GM12878 (cell line): ENCODE results near the gene TMEM201. TPM values are rescaled to one million over a fixed set of nuclear protein-coding genes. Genes with fewer than 3 reads are reported as not detected.
A peak's percentile ranks its signal among the peaks of the same experiment; 100 is the strongest.

Experiments
- ATAC-seq: fragments of 200-7000 bp; cut with Tn5 transposase; 3 replicates; pipeline ENCODE4 v1.9.1; 2020; ENCODE audit warnings: mild to moderate bottlenecking, moderate library complexity
- BruUV-seq: library from RNA; stranded (reverse); fragments of 400-500 nt; replicated peaks from 2 replicates; lab custom pipeline; 2021; lab: Mats Ljungman, UMichigan
- CTCF ChIA-PET: fragments of 300-600 bp; sonication (Branson Sonifier 250); formaldehyde crosslinking; extraction: SDS; loops from one replicate; lab custom pipeline; 2021; ENCODE audit warnings: inconsistent platforms; lab: Yijun Ruan, JAX
- POLR2A ChIA-PET: fragments of 350-600 bp; formaldehyde crosslinking; extraction: SDS; loops from one replicate; lab custom pipeline; 2021; ENCODE audit warnings: inconsistent platforms; lab: Charles Lee
- RAD21 ChIA-PET: fragments of 300-600 bp; sonication (Branson Sonifier 250); formaldehyde crosslinking; loops from one replicate; lab custom pipeline; 2023; ENCODE audit warnings: antibody characterized with exemption; ENCODE audit not compliant: unreplicated experiment; lab: Charles Lee
- SMC1A ChIA-PET: fragments of 300-600 bp; sonication (Branson Sonifier 250); formaldehyde crosslinking; loops from one replicate; lab custom pipeline; 2023; ENCODE audit not compliant: unreplicated experiment, uncharacterized antibody; lab: Charles Lee
- DNase-seq: peaks from one replicate; pipeline ENCODE4 v3.0.0-alpha.2; 2011; ENCODE audit warnings: low read depth, low spot score
- FAIRE-seq: peaks from 3 replicates; lab custom pipeline; 2011; peaks lifted over from hg19 to GRCh38; lab: Jason Lieb, UNC
- H2AFZ ChIP-seq: 2 replicates; pipeline ENCODE4 v1.6.0; 2011; ENCODE audit warnings: low read depth, low read length, control low read depth; ENCODE audit not compliant: control insufficient read depth
- H3K27ac ChIP-seq: 2 replicates; pipeline ENCODE4 v1.5.1; 2011; ENCODE audit warnings: control low read depth; ENCODE audit not compliant: control insufficient read depth, insufficient read depth
- H3K27me3 ChIP-seq, 2 experiments: replicated peaks in 1 of 2; 2 replicates each; pipeline versions ENCODE4 v1.6.0 to v1.6.1; 2011; ENCODE audit warnings: low read length in 1 of 2; ENCODE audit not compliant: control insufficient read depth in 2 of 2, insufficient read depth in 2 of 2
- H3K36me3 ChIP-seq, 2 experiments: 2 replicates each; pipeline ENCODE4 v1.5.1; 2011; ENCODE audit warnings: low read length in 1 of 2; ENCODE audit not compliant: control insufficient read depth in 2 of 2, insufficient read depth in 2 of 2
- H3K4me1 ChIP-seq: 2 replicates; pipeline ENCODE4 v1.6.1; 2011; ENCODE audit warnings: mild to moderate bottlenecking, low read length, moderate library complexity, mixed read lengths; ENCODE audit not compliant: control insufficient read depth, insufficient read depth
- H3K4me2 ChIP-seq: 2 replicates; pipeline ENCODE4 v1.6.0; 2011; ENCODE audit warnings: control low read depth; ENCODE audit not compliant: control insufficient read depth, insufficient read depth
- H3K4me3 ChIP-seq: fragments of 200-600 bp; sonication (generic); 2 replicates; pipeline ENCODE4 v1.5.1; 2016
- H3K79me2 ChIP-seq: 2 replicates; pipeline ENCODE4 v1.6.0; 2011; ENCODE audit warnings: low read length; ENCODE audit not compliant: control insufficient read depth, insufficient read depth
- H3K9ac ChIP-seq: 2 replicates; pipeline ENCODE4 v1.8.0; 2011; ENCODE audit warnings: low read length, control low read depth, mixed read lengths; ENCODE audit not compliant: control insufficient read depth, insufficient read depth
- H3K9me3 ChIP-seq: replicated peaks from 3 replicates; pipeline ENCODE4 v1.5.1; 2011; ENCODE audit warnings: mild to moderate bottlenecking, low read length; ENCODE audit not compliant: control insufficient read depth, insufficient read depth
- H4K20me1 ChIP-seq: 2 replicates; pipeline ENCODE4 v1.6.0; 2011; ENCODE audit not compliant: control insufficient read depth, insufficient read depth
- ATF7 ChIP-seq: fragments of 450-650 bp; IDR thresholded peaks from 2 replicates; pipeline ENCODE4 v1.6.1; 2016; ENCODE audit warnings: low read depth, mild to moderate bottlenecking
- BACH1 ChIP-seq: fragments of 450-650 bp; IDR thresholded peaks from 2 replicates; pipeline ENCODE4 v1.6.1; 2017; ENCODE audit warnings: mild to moderate bottlenecking, borderline replicate concordance
- BCL11A ChIP-seq: IDR thresholded peaks from 2 replicates; pipeline ENCODE4 v1.6.1; 2011; ENCODE audit warnings: low read depth, low read length
- BHLHE40 ChIP-seq, 2 experiments: fragments of 450-650 bp in 1 of 2; IDR thresholded peaks; 2 replicates each; pipeline ENCODE4 v1.6.1; 2011 to 2017; ENCODE audit warnings: low read depth in 2 of 2, borderline replicate concordance in 1 of 2, improper control_type of control experiment in 1 of 2, low read length in 1 of 2, mild to moderate bottlenecking in 1 of 2
- CREM ChIP-seq: IDR thresholded peaks from 2 replicates; pipeline ENCODE4 v1.6.1; 2014; ENCODE audit warnings: antibody characterized with exemption, low read depth
- E4F1 ChIP-seq: fragments of 450-650 bp; IDR thresholded peaks from 2 replicates; pipeline ENCODE4 v1.6.1; 2018; ENCODE audit warnings: borderline replicate concordance, mild to moderate bottlenecking; ENCODE audit not compliant: partially characterized antibody
- EP300 ChIP-seq, 2 experiments: fragments of 150-350 bp in 1 of 2; IDR thresholded peaks; 2 replicates each; pipeline ENCODE4 v1.6.1; 2011 to 2012; ENCODE audit warnings: low read depth in 2 of 2, low read length in 2 of 2, borderline replicate concordance in 1 of 2, improper control_type of control experiment in 1 of 2, inconsistent platforms in 1 of 2; ENCODE audit not compliant: control insufficient read depth in 1 of 2
- GATAD2B ChIP-seq: fragments of 450-650 bp; conservative IDR thresholded peaks from 2 replicates; pipeline ENCODE4 v1.6.1; 2017; ENCODE audit warnings: low read depth, mild to moderate bottlenecking, moderate library complexity
- IKZF2 ChIP-seq, 2 experiments: fragments of 450-650 bp; IDR thresholded peaks; 2 replicates each; pipeline ENCODE4 v1.6.1; 2017; ENCODE audit warnings: mild to moderate bottlenecking in 2 of 2, moderate library complexity in 2 of 2
- MEF2B ChIP-seq: fragments of 450-650 bp; IDR thresholded peaks from 2 replicates; pipeline ENCODE4 v1.6.1; 2018; ENCODE audit warnings: mild to moderate bottlenecking, moderate library complexity; ENCODE audit not compliant: partially characterized antibody, poor library complexity, severe bottlenecking
- MTA2 ChIP-seq: fragments of 450-650 bp; IDR thresholded peaks from 2 replicates; pipeline ENCODE4 v1.6.1; 2016; ENCODE audit warnings: low read depth, mild to moderate bottlenecking, moderate library complexity
- SIN3A ChIP-seq: IDR thresholded peaks from 2 replicates; pipeline ENCODE4 v1.6.1; 2012; ENCODE audit warnings: low read depth, low read length, improper control_type of control experiment
- SREBF2 ChIP-seq: IDR thresholded peaks from 2 replicates; pipeline ENCODE4 v1.6.1; 2012; ENCODE audit warnings: mild to moderate bottlenecking, low read length
- TAF1 ChIP-seq: IDR thresholded peaks from 2 replicates; pipeline ENCODE4 v1.6.1; 2011; ENCODE audit warnings: mild to moderate bottlenecking, low read depth, low read length, borderline replicate concordance
- TCF12 ChIP-seq: IDR thresholded peaks from 2 replicates; pipeline ENCODE4 v1.6.1; 2011; ENCODE audit warnings: low read depth, mild to moderate bottlenecking, low read length
- TCF3 ChIP-seq: IDR thresholded peaks from 2 replicates; pipeline ENCODE4 v1.6.1; 2012; ENCODE audit warnings: low read depth, mild to moderate bottlenecking, low read length, borderline replicate concordance; ENCODE audit not compliant: insufficient read depth
- ZNF217 ChIP-seq: fragments of 450-650 bp; IDR thresholded peaks from 2 replicates; pipeline ENCODE4 v1.6.1; 2017; ENCODE audit warnings: antibody characterized with exemption, mild to moderate bottlenecking
- WGBS: methylation state at CpG from one replicate; pipeline ENCODE4 v1.1.6; 2016; ENCODE audit warnings: low lambda C conversion rate; ENCODE audit not compliant: insufficient replicate concordance, insufficient coverage; ENCODE audit errors: missing lambda C conversion rate; 5-methylcytosine and 5-hydroxymethylcytosine counted together
- in situ Hi-C: fragments of 300-500 bp; cut with MboI; formaldehyde crosslinking; loops from 9 replicates; pipeline ENCODE4 v1.14.3; 2018; ENCODE audit warnings: mixed read lengths
- intact Hi-C: fragments of 100-400 bp; cut with micrococcal nuclease; formaldehyde crosslinking; loops from one replicate; pipeline ENCODE4 v1.14.2; 2022; ENCODE audit not compliant: unreplicated experiment
- polyA plus RNA-seq, 11 experiments: library from polyadenylated mRNA; depleted of rRNA in 4 of 11; unstranded in 6 of 11; stranded (reverse) in 5 of 11; fragments of >200 nt; fragmentation: Nextera tagmentation in 4 of 11; fragmentation: Illumina TruSeq in 1 of 11; extraction: Ambion mirVana in 4 of 11; extraction: Trizol in 1 of 11; gene quantifications; 1 replicate in 1 of 11; 2 replicates in 10 of 11; pipeline versions ENCODE4 v1.2.1 to v1.2.3, GENCODE V29; 2011 to 2016; ENCODE audit warnings: inconsistent platforms in 2 of 11, missing spikeins in 2 of 11, low read depth in 1 of 11
- total RNA-seq, 4 experiments: library from RNA; depleted of rRNA in 3 of 4; stranded (reverse); fragments of >200 nt in 3 of 4; fragmentation: Illumina TruSeq in 1 of 4; extraction: Trizol in 1 of 4; gene quantifications; 2 replicates each; pipeline versions ENCODE4 v1.2.1 to v1.2.3, GENCODE V29; 2013 to 2021

TMEM201 gene
- total and polyA plus RNA-seq, 10 of the 15 experiments (the other 5 are each of a cell fraction or from before 2014, with no cell fraction given), result 0.13 to 26.6 (median 6.1) TPM

GRCh38 chr1:9626201-9626608, 37.5 kb downstream of the TMEM201 start (continued):
- TF ChIP-seq BHLHE40 (IDR thresholded peaks at IDR 0.05; ENCODE audit: borderline replicate concordance in 1 of 2, low read depth in 2 of 2, low read length in 1 of 2), result 0 out of 4 replicates have a peak, but pooled peaks of 1 of the 2 experiments have one; percentile 5
- TF ChIP-seq BACH1, result peak; percentile 45; the same call in 1 of the 2 replicates

- SMC1A ChIA-PET, result interaction anchor here (0.7 to 8.0 kb wide), 21 partner anchors 12 to 240 kb away, joined by 3 to 215 read pairs (median 5); partner anchors contain the start of gene PIK3CD
- peak; percentile 12; the same call in 1 of the 2 replicates for TF ChIP-seq TCF3
- TF ChIP-seq TAF1, result peak; percentile 50; the same call in 1 of the 2 replicates
- TF ChIP-seq ZNF217, result no peak
- 0 out of 2 replicates have a peak, but pooled peaks have one; percentile 24 for TF ChIP-seq SIN3A
- TF ChIP-seq ATF7, result peak; percentile 77
- no peak for TF ChIP-seq SREBF2
- TF ChIP-seq CREM, result peak; percentile 18; the same call in 1 of the 2 replicates
- TF ChIP-seq BCL11A, result 0 out of 2 replicates have a peak, but pooled peaks have one; percentile 33
- no peak for TF ChIP-seq E4F1
- TF ChIP-seq BHLHE40 (IDR thresholded peaks at IDR 0.05; ENCODE audit: borderline replicate concordance in 1 of 2, low read depth in 2 of 2, low read length in 1 of 2), result peak in 1 of 2 experiments; percentile 32; a peak in 1 of 4 replicates
- peak; percentile 82 to 91 for TF ChIP-seq IKZF2 (IDR thresholded peaks at IDR 0.05)
- peak; percentile 81; the same call in 1 of the 2 replicates for TF ChIP-seq GATAD2B
- peak in 1 of 2 experiments; percentile 73; a peak in 3 of 4 replicates for TF ChIP-seq EP300 (IDR thresholded peaks at IDR 0.05; ENCODE audit: borderline replicate concordance in 1 of 2, control insufficient read depth in 1 of 2, low read depth in 2 of 2, low read length in 2 of 2)
- TF ChIP-seq MEF2B, result peak; percentile 55
- peak; percentile 44; the same call in 1 of the 2 replicates for TF ChIP-seq TCF12
- TF ChIP-seq MTA2, result peak; percentile 8; the same call in 1 of the 2 replicates
Measured at GRCh38 chr1:9628541-9629444, 40.1 kb downstream of the TMEM201 start.

More at GRCh38 chr1:9628541-9629444, 40.1 kb downstream of the TMEM201 start:
- intact Hi-C loops, result loop anchor here (1.0 to 5.0 kb wide), 3 partner anchors 27 to 154 kb away; no protein-coding TSS in a partner anchor
- Histone ChIP-seq H3K27me3 (no peaks in the 10 kb centered on the region), H3K4me3 (peak overlapping the region; percentile 80), H3K4me2 (peak overlapping the region; percentile 98), H3K9me3 (no peaks in the 10 kb centered on the region), H2AFZ (peak overlapping the region; percentile 64), H3K36me3 (no peaks in the 10 kb centered on the region), H3K4me1 (peaks cover 37% of the 10 kb centered on the region), H3K9ac (peak overlapping the region; percentile 88), H3K27ac (peak overlapping the region; percentile 98), H3K79me2 (peaks cover 35% of the 10 kb centered on the region), H4K20me1 (no peaks in the 10 kb centered on the region)
- in situ Hi-C loops, result no loop called here
- peak; percentile 72 for DNase-seq
- peak; percentile 49 for FAIRE-seq
- ATAC-seq, result peak; percentile 57
- CTCF ChIA-PET, result interaction anchor here (0.5 to 7.6 kb wide), 20 partner anchors 13 to 1552 kb away, joined by 3 to 203 read pairs (median 8); partner anchors contain the start of gene PIK3CD
- POLR2A ChIA-PET, result interaction anchor here (0.5 to 7.1 kb wide), 13 partner anchors 10 to 282 kb away, joined by 3 to 284 read pairs (median 4); partner anchors contain the start of gene PIK3CD
- WGBS, result under 1% methylated on average over 21 of the region's 23 CpGs
- RAD21 ChIA-PET, result interaction anchor here (0.6 to 7.7 kb wide), 23 partner anchors 14 to 244 kb away, joined by 3 to 336 read pairs (median 4); partner anchors contain the start of genes PIK3CD and SLC25A33
- no TSS peak for BruUV-seq
